Thoracic aorta endothelial cell (primary cell): ENCODE measurements around the gene APOL3. TPM values are rescaled to one million over a fixed set of nuclear protein-coding genes. Genes with fewer than 3 reads are reported as not detected.

Source experiments
- total RNA-seq: library from RNA; depleted of rRNA; stranded (reverse); fragments of >200 nt; gene quantifications from 2 replicates; pipeline ENCODE4 v1.2.3, GENCODE V29; 2012

The APOL3 gene, protein sequence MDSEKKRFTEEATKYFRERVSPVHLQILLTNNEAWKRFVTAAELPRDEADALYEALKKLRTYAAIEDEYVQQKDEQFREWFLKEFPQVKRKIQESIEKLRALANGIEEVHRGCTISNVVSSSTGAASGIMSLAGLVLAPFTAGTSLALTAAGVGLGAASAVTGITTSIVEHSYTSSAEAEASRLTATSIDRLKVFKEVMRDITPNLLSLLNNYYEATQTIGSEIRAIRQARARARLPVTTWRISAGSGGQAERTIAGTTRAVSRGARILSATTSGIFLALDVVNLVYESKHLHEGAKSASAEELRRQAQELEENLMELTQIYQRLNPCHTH
- total RNA-seq, result 19.9 and 35.8 TPM in 2 replicates

DNA sequence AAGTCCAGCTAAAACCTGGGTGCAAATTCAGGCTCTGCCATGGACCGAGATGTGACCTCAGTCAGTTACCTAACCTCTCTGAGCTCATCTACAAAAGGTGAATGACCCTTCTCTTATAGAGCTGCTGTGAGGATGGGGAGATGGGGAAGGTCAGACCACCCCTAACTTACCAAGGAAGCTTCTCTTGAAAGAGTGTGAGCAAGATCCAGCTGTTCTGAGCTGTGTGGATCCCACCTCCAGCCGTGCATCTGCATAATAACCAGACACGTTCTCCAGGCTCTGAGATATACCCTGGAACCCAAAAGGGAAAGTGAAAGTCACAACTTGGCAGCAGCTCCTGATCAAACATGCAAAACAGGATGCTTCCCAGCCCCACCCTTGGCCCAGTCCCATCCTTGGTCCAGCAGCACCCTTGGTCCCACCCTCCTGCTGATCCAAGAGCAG is at the start of gene APOL3:
TSS of gene APOL3 (minus strand) at position 257 of the 444 bp plus-strand sequence. CDS start 11,700 bp downstream, outside the sequence.

DNA sequence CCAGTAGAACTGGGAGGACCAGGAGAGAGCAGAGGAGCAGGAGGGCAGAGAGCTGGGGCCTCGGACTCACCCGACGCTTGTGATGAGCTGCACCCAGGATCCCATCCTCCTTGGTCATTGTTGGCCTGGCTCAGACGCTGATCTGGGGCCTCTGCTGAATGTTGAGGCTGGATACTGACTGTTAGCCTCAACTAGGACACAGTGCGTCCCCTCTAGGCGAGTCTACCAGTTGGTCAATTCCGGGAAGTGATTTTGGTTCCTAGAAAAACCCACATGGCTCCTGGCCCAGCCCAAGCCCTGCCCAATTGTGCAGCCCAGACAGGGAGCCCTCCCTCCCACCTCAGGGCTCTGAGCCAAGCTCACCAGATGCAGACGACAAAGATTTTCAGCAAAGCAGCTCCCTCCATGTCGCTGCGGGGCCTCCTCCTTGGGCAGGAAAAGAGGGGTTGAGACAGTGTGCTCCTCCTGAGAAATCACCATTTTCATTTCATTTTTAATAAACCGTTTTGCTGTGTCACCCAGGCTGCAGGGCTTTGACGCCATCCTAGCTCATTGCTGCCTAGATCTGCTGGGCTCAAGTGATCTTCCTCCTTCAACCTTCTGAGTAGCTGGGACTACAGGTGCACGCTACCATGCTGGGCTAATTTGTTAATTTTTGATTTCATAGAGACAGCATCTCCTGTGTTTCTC is 41.2 kb upstream of the APOL3 start, which contains the start of gene APOL4:
TSS of gene APOL4 (minus strand) at position 180 of the 690 bp plus-strand sequence. CDS start at position 105, 75 bp downstream.

Other genes starting within 250 kb of the APOL3 start
- 160 and 181 TPM in 2 replicates for gene RBFOX2, start 131.9 kb downstream of the APOL3 start, total RNA-seq
- gene APOL4, start 41.1 kb upstream of the APOL3 start, total RNA-seq, result 1.1 and 1.3 TPM in 2 replicates
- 31.0 and 43.4 TPM in 2 replicates for gene APOL2, start 78.8 kb upstream of the APOL3 start, total RNA-seq
- 8.5 and 17.2 TPM in 2 replicates for gene APOL1, start 92.4 kb upstream of the APOL3 start, total RNA-seq
- 1,025 and 1,210 TPM in 2 replicates for gene MYH9, start 227.2 kb upstream of the APOL3 start, total RNA-seq